GM23338 (cell line): Measurements from ENCODE around the gene SPATA33. TPM values are rescaled to one million over a fixed set of nuclear protein-coding genes. Genes with fewer than 3 reads are reported as not detected.
"Not testable (repeated sequence)": the region's sequence is repeated elsewhere in the genome, so short reads cannot be mapped to it uniquely, and the experiment has no call there.

ENCODE experiments used
- ATAC-seq: fragments of 200-7000 bp; cut with Tn5 transposase; 3 replicates; pipeline ENCODE4 v1.9.1; 2020
- DNase-seq: peaks from one replicate; pipeline ENCODE4 v3.0.0-alpha.2; 2015; ENCODE audit warnings: low spot score
- H2AFZ ChIP-seq: fragments of 200-600 bp; sonication (generic); 2 replicates; pipeline ENCODE4 v1.8.0; 2016; ENCODE audit warnings: antibody characterized with exemption, mild to moderate bottlenecking, moderate library complexity
- H3F3A ChIP-seq: fragments of 200-600 bp; sonication (generic); replicated peaks from 2 replicates; pipeline ENCODE4 v1.8.0; 2017; ENCODE audit warnings: antibody characterized with exemption, mixed run types, low read depth
- H3K27ac ChIP-seq: fragments of 200-600 bp; sonication (generic); 2 replicates; pipeline ENCODE4 v1.6.1; 2016; ENCODE audit warnings: low read depth
- H3K27me3 ChIP-seq: fragments of 200-600 bp; sonication (generic); 2 replicates; pipeline ENCODE4 v1.8.0; 2016; ENCODE audit warnings: mild to moderate bottlenecking, mixed run types, moderate library complexity; ENCODE audit not compliant: insufficient read depth
- H3K36me3 ChIP-seq: fragments of 200-600 bp; sonication (generic); 2 replicates; pipeline ENCODE4 v1.8.0; 2016; ENCODE audit warnings: mild to moderate bottlenecking; ENCODE audit not compliant: insufficient read depth
- H3K4me1 ChIP-seq: fragments of 200-600 bp; sonication (generic); 2 replicates; pipeline ENCODE4 v1.8.0; 2016; ENCODE audit warnings: mild to moderate bottlenecking, moderate library complexity; ENCODE audit not compliant: insufficient read depth
- H3K4me2 ChIP-seq: fragments of 200-600 bp; sonication (generic); 2 replicates; pipeline ENCODE4 v1.7.1; 2017; ENCODE audit warnings: mixed run types
- H3K4me3 ChIP-seq: fragments of 200-600 bp; sonication (generic); 2 replicates; pipeline ENCODE4 v1.6.1; 2016; ENCODE audit warnings: mixed run types
- H3K79me2 ChIP-seq: fragments of 200-600 bp; sonication (generic); replicated peaks from 2 replicates; pipeline ENCODE4 v1.8.0; 2017; ENCODE audit warnings: mild to moderate bottlenecking; ENCODE audit not compliant: insufficient read depth
- H3K9me2 ChIP-seq: fragments of 200-600 bp; sonication (generic); 2 replicates; pipeline ENCODE4 v1.8.0; 2017; ENCODE audit not compliant: insufficient read depth
- H4K20me1 ChIP-seq: fragments of 200-600 bp; sonication (generic); replicated peaks from 2 replicates; pipeline ENCODE4 v1.8.0; 2017; ENCODE audit warnings: mild to moderate bottlenecking; ENCODE audit not compliant: insufficient read depth
- H3K27ac Mint-ChIP-seq: 2 replicates; pipeline ENCODE4 v1.8.0; 2020; ENCODE audit warnings: inconsistent platforms, mild to moderate bottlenecking, moderate library complexity, mixed read lengths
- H3K27me3 Mint-ChIP-seq: 3 replicates; pipeline ENCODE4 v1.8.0; 2022; ENCODE audit warnings: low read depth, mild to moderate bottlenecking, moderate library complexity, mixed read lengths, inconsistent platforms; ENCODE audit not compliant: insufficient read depth, poor library complexity
- H3K36me3 Mint-ChIP-seq: 3 replicates; pipeline ENCODE4 v1.8.0; 2021; ENCODE audit warnings: low read depth, mild to moderate bottlenecking, inconsistent platforms, moderate library complexity, mixed read lengths
- H3K4me1 Mint-ChIP-seq: 3 replicates; pipeline ENCODE4 v1.8.0; 2020; ENCODE audit warnings: mild to moderate bottlenecking, inconsistent platforms, mixed read lengths
- H3K4me3 Mint-ChIP-seq: 3 replicates; pipeline ENCODE4 v1.8.0; 2021; ENCODE audit warnings: moderate library complexity, mild to moderate bottlenecking, inconsistent platforms, mixed read lengths
- H3K9me3 Mint-ChIP-seq: 3 replicates; pipeline ENCODE4 v1.8.0; 2020; ENCODE audit warnings: moderate library complexity, mild to moderate bottlenecking, inconsistent platforms, mixed read lengths
- CREB1 ChIP-seq: fragments of 250-450 bp; sonication (Bioruptor Pico); IDR thresholded peaks from 2 replicates; pipeline ENCODE4 v1.5.0; 2020; ENCODE audit warnings: low read depth, mild to moderate bottlenecking, moderate library complexity
- EZH2 ChIP-seq: fragments of 200-600 bp; sonication (generic); IDR thresholded peaks from one replicate; pipeline ENCODE4 v1.8.0; 2017; ENCODE audit warnings: antibody characterized with exemption, mild to moderate bottlenecking, low read depth; ENCODE audit not compliant: unreplicated experiment
- POLR2AphosphoS5 ChIP-seq: IDR thresholded peaks from 2 replicates; pipeline ENCODE4 v1.6.1; 2016; ENCODE audit warnings: antibody characterized with exemption, low read depth
- ZNF331 ChIP-seq: fragments of 250-450 bp; sonication (Bioruptor Pico); IDR thresholded peaks from 2 replicates; pipeline ENCODE4 v1.5.0; 2020; ENCODE audit warnings: low read depth, mild to moderate bottlenecking, moderate library complexity
- ZNF462 ChIP-seq: fragments of 250-450 bp; sonication (Bioruptor Pico); IDR thresholded peaks from 2 replicates; pipeline ENCODE4 v1.5.0; 2020; ENCODE audit warnings: mild to moderate bottlenecking, moderate library complexity
- polyA plus RNA-seq: library from polyadenylated mRNA; unstranded; fragments of >200 nt; fragmentation: Nextera tagmentation; extraction: Ambion mirVana; gene quantifications from 2 replicates; pipeline ENCODE4 v1.2.1, GENCODE V29; 2016
- total RNA-seq: library from RNA; depleted of rRNA; stranded (reverse); fragments of >200 nt; shearing (Covaris generic); gene quantifications from 2 replicates; pipeline ENCODE4 v1.2.3, GENCODE V29; 2014

Gene SPATA33
- total and polyA plus RNA-seq, 2 experiments from 2014 or later = 5.8 to 17.4 TPM

- H4K20me1 ChIP-seq = 0 out of 2 replicates have a peak, but pooled peaks cover 4% of the 10 kb centered on the region
- peaks cover 8% of the 10 kb centered on the region for H3K27me3 Mint-ChIP-seq
- H3K4me2 ChIP-seq = no peak overlapping the region
- DNase-seq (no peak), ATAC-seq (no peak)
- peaks cover 8% of the 10 kb centered on the region for H3K4me1 Mint-ChIP-seq
- H3K27ac Mint-ChIP-seq = no peak overlapping the region
- H3K27me3 ChIP-seq = no peaks in the 10 kb centered on the region
- H3K79me2 ChIP-seq = peaks cover 26% of the 10 kb centered on the region
- no peak overlapping the region for H2AFZ ChIP-seq
- H3F3A ChIP-seq = no peaks in the 10 kb centered on the region
- H3K36me3 ChIP-seq = peaks cover 12% of the 10 kb centered on the region
- no peaks in the 10 kb centered on the region for H3K9me2 ChIP-seq
- H3K9me3 Mint-ChIP-seq = peaks cover 15% of the 10 kb centered on the region
- H3K4me3 Mint-ChIP-seq = no peak overlapping the region; the same call in 2 of the 3 replicates
- no peak overlapping the region for H3K4me3 ChIP-seq
- H3K36me3 Mint-ChIP-seq = peaks cover 71% of the 10 kb centered on the region
- no peak for TF ChIP-seq POLR2AphosphoS5
- TF ChIP-seq EZH2 = no peak
- no peak for TF ChIP-seq ZNF331 (CRISPR knock-in tag)
- TF ChIP-seq CREB1 = no peak
- TF ChIP-seq ZNF462 (CRISPR knock-in tag) = no peak
- H3K27ac ChIP-seq = no peak overlapping the region
- peaks cover 7% of the 10 kb centered on the region; the same call in 1 of the 2 replicates for H3K4me1 ChIP-seq
Measured at GRCh38 chr16:89661215-89661614, 3.6 kb downstream of the SPATA33 start.

GRCh38 chr16:89664238-89664637 is 6.6 kb downstream of the SPATA33 start:
- not testable (repeated sequence) for H3K4me3 ChIP-seq, H3K4me1 Mint-ChIP-seq, H3K79me2 ChIP-seq, H2AFZ ChIP-seq, ATAC-seq, H3K9me2 ChIP-seq, H3K27me3 Mint-ChIP-seq, DNase-seq, H3K4me3 Mint-ChIP-seq, H3K27me3 ChIP-seq, H3K4me2 ChIP-seq, H3K4me1 ChIP-seq, H4K20me1 ChIP-seq, H3F3A ChIP-seq, H3K27ac ChIP-seq, H3K27ac Mint-ChIP-seq
- H3K36me3 ChIP-seq = peaks cover 12% of the 10 kb centered on the region
- peaks cover 74% of the 10 kb centered on the region for H3K36me3 Mint-ChIP-seq
- peaks cover 23% of the 10 kb centered on the region for H3K9me3 Mint-ChIP-seq
